GM18519 (cell line): ENCODE measurements around the gene MYPN.
"Not testable (repeated sequence)": the region's sequence is repeated elsewhere in the genome, so short reads cannot be mapped to it uniquely, and the experiment has no call there.

ENCODE experiments used
- ATAC-seq: cut with Tn5 transposase; IDR thresholded peaks from one replicate; pipeline ENCODE4 v1.9.1; 2021; ENCODE audit warnings: mild to moderate bottlenecking, moderate library complexity; ENCODE audit not compliant: unreplicated experiment, low FRiP score

Gene MYPN

DNA sequence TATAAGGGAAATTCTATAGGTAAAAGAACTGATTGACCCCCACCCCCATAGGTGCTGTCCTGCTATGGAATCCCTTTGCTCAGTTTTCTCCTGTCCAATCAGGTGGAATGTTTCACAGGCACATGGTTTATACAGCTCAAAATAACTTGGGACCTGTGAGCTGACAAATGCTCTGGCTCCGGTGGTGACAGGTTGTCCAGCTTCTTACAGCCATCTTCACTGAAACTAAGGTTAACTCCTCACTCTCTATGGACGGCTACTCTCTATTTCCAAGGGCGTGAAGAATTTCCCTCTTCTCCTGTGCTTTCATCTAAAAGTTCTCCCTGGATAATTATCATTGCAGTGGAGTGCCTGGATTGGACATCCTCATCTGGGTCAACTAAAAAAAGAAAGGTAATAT is at the start of gene MYPN:
Gene MYPN (plus strand): TSS at position 158 of the 400 bp plus-strand sequence. CDS start 11,951 bp downstream, outside the sequence.
- no peak for ATAC-seq

DNA sequence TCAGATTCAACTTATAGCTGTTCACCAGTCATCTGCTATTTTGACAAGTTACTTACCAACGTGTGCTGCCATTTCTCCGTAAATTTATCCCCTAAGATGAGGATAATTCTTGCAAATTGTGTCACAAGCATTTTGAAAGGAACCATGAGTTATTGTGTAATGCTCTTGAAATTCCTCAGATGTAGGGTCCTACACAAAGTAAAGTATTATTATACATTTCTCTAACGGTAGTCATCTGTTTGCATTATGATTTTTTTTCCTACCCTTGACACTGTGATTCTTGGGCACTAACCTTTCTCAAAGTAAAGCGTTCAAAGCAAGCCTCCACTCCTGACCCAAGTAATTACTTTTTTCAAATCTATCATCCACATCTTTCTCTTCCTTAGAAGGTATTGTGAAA is 42.3 kb upstream of the MYPN start:
- ATAC-seq: no peak

- no peak for ATAC-seq
These were observed 41.8 kb upstream of the MYPN start for GRCh38 chr10:68067508-68067907.

DNA sequence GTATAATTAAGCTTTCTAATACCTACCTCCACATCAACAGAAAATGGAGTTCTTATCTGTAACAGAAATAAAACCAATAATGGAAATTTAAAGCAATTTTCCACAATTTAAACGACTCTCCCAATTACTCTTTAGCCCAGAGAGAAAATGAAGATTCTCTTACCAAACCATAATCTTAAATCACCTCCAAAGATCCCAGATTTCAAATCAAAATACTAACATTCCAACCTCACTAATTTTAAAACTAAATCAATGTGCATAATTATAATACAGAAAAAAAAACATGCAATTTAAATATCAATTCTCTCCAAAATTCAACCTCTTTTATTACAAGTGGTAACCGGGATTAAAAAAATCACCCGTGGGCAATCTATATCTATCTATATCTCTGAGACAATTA is 35.7 kb upstream of the MYPN start:
- no peak for ATAC-seq

DNA sequence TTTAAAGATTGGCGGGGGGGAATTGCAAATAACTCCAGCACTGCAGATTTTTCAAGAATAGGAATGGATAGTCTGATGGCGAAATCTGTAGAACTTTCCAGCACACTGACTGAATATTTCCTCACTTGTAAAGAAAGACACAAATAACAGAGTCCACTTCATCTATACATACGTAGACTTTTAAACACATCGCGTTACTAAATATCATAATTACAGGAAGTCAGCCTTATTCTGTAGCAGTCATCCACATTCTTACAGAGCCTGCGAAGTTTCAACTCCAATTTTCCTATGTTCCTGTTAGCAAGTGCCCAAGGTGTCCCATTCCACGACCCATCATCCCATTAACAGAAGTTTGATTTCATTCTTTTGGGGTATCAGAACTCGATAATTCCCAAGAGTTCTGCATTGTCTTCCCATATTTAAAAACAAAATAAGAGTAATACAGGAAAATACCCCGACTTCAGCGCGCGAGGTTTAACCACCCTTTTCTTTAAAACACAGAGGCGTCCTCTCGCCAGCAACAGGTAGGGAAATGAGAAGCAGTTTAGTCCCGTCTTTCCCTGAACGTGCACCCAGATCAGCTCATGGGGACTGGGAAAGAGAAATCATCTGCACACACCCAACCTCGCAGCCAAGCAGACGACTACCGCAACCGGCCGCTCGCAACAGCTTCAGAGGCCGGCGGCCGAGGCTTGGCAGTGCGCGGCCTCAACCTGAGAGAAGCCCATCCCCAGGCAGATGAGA is 35.1 kb upstream of the MYPN start:
- peak; percentile 8 for ATAC-seq

GRCh38 chr10:68074775-68075549 is 34.3 kb upstream of the MYPN start, which contains the start of gene HERC4:
Gene HERC4, minus strand, starts transcription at chr10:68075283. Its CDS starts 2,175 bp downstream, at chr10:68073108.
- ATAC-seq: peak; percentile 86

GRCh38 chr10:68075550-68076004 is 33.7 kb upstream of the MYPN start:
- ATAC-seq: no peak

DNA sequence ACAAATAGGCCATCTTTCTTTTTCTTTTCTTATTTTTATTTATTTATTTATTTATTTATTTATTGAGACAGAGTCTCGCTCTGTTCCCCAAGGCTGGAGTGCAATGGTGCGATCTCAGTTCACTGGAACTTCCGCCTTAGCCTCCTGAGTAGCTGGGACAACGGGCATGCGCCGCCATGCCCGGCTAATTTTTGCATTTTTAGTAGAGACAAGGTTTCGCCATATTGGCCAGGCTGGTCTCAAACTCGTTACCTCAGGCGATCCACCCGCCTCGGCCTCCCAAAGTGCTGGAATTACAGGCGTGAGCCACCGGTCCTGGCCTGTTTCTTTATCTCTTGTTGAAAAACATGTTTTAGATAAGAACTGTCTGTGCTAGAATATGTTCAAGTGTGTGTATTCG is 33.2 kb upstream of the MYPN start:
- not testable (repeated sequence) for ATAC-seq

DNA sequence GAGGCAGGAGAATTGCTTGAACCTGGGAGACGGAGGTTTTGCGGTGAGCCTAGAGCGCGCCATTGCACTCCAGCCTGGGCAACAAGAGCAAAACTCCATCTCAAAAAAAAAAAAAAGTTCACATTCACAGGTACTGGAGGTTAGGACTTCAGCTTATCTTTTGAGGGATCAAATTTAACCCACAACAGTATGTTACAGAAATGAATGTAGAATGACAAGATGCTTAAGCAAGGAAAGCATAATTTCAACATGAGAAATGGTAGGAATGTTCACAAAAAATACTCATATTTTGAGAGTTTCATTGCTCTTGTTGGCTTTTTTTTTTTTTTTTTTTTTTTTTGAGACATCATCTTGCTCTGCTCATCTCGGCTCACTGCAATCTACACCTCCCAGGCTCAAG is 32.3 kb upstream of the MYPN start:
- ATAC-seq: no peak

DNA sequence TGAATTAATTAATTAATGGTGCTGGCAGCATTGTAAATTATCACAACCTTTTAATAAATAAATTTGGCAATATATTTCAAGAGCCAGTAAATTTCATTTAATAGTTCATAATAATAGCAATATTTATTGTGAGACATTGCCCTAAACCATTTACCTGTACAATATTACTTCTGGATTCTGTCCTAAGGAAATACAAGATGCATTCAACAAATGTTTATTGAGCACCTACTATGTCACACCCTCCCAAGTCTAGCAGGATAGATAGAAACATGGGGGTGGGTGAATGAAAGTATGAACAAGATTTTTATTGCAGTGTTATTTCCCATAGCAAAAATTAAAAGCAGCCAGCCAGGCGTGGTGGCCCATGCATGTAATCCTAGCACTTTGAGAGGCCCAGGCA is 29.9 kb upstream of the MYPN start:
- no peak for ATAC-seq

DNA sequence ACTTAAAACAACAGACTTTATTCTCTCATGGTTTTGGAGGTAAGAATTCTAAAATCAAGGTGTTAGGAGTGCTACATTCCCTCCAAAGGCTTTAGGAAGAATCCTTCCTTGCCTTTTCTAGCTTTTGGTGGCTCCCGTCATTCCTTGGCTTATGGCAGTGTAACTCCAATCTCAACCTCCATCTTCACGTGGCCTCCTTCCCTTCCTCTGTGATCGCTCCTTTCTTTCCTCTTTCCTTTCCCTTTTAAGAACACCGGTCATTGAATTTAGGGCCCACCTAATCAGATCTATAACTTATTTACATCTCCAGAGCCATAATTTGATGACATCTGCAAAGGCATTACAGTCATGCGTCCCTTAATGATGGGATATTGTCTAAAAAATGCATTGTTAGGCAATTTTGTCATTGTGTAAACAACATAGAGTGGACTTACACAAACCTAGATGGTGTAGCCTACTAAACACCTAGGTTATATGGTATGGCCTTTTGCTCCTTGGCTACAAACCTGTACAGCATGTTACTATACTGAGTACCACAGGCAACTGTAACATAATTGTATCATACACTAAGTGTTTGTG is 28.3 kb upstream of the MYPN start:
- ATAC-seq: no peak

DNA sequence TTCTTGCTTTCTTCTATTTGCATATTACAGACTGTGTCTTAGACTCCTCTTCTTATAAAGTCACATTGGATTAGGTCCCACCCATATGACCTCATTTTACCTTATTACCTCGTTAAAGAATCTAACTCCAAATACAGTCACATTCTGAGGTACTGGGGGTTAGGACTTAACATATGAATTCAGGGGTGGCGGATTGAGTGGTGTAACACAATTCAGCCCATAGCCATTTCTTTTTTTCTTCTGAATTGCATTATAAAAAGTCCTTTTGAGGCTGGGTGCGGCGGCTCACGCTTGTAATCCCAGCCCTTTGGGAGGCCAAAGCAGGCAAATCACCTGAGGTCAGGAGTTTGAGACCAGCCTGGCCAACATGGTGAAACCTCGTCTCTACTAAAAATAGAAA is 27.4 kb upstream of the MYPN start:
- no peak for ATAC-seq

GRCh38 chr10:68082872-68083271 is 26.4 kb upstream of the MYPN start:
- no peak for ATAC-seq

DNA sequence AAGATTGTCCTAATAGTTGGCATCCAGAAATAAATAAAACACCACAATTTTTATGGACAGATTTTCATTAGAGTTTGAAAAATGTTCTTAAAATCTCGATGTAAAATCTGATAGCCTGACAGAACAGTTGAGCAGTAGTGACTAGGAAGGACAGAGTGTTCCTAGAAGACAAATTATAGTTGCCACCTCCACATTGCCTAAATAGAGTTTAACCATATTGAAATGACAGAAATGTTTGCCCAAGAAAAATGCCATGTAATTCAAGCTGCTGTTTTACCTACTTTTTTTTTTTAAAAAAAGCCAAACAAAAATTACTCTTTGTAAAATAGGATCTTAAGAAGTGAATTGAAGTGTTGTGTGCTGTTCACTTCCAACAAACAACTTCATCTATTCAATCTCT is 25.3 kb upstream of the MYPN start:
- no peak for ATAC-seq

DNA sequence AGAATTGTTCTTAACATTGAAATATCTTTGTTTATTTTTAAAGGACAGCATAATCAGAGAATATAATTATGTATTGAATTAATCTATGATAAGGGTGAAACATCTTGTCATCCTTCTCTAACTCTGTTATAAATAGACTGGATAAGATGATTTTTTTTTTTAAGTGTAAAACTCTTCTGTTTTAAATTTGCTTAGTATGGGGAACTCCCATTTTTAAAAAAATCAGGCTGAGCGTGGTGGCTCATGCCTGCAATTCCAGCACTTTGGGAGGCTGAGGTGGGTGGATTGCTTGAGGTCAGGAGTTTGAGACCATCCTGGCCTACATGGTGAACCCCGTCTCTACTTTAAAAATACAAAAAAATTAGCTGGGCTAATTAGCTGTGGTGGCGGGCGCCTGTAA is 24.8 kb upstream of the MYPN start:
- no peak for ATAC-seq

DNA sequence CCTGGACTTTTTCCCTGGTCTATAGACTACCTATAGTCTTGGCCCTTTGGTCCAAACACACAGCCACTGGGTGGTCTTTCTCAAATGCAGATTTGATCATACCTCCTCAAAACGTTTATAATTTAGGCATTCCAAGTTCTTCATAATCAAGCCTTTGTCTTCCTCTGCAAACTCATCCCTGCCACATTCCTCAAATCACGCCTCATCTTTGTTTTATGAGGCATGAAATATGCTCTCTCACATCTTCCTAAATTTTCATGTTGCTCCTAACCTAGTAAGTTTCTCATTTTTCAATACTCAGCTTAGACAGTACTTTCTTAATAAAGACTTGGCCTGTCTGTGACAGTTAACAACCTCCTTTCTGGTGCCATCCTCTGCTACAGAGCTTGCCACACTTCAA is 23.3 kb upstream of the MYPN start:
- no peak for ATAC-seq

DNA sequence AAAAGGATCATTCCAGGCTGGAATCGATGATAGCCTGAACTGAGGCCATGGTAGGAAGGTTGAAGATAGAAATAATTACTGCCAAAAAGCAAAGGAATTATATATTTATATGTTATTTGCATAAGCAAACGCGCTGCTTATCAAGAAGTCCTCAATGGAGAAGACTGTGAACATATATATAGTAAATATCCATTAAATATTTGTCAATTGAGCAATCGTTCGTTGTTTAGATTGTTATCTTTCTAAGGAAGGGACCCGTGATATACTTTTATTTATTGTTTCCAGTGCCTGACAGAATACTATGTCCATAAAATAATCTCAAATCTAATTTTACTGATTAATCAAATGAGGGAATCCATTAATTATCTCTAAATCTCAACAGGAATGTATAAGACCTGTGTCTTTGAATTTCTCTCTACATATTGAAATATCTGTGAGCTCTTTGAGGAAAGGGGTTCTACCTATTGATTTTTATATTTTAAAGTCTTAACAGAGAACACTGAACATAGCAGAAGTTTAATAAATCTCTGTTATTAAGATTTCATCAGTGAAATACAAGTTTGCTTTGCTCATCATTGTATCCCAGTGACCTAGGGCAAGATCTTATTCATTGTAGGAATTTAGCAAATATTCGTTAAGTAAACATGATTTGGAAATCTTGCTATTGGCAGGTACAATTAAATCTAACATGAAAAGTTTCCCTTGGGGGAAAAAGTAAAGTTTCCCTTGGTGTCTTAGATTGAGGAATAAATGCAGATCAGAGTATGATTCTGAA is 22.2 kb upstream of the MYPN start:
- no peak for ATAC-seq

GRCh38 chr10:68087685-68088401 is 21.4 kb upstream of the MYPN start:
- no peak for ATAC-seq

- ATAC-seq: no peak
These were observed 20.5 kb upstream of the MYPN start for GRCh38 chr10:68088740-68089139.

GRCh38 chr10:68090586-68090985 is 18.7 kb upstream of the MYPN start:
- ATAC-seq: no peak
